Upper lobe of left lung (tissue), 4 donors: ENCODE data around the gene TNFRSF14.

ENCODE experiments used
- CTCF ChIP-seq, 6 experiments: fragments of 450-650 bp in 4 of 6; fragments of 200-600 bp in 2 of 6; sonication (generic) in 2 of 6; IDR thresholded peaks; one replicate each; pipeline ENCODE4 v1.5.1; 2016 to 2019; ENCODE audit warnings: antibody characterized with exemption in 6 of 6
- EP300 ChIP-seq, 4 donors: sonication (generic); formaldehyde crosslinking; IDR thresholded peaks; one replicate each; pipeline ENCODE4 v1.5.1; 2017; ENCODE audit warnings: antibody characterized with exemption in 4 of 4, control low read depth in 2 of 4
- POLR2AphosphoS5 ChIP-seq, 2 donors: sonication (generic); formaldehyde crosslinking; IDR thresholded peaks; one replicate each; pipeline ENCODE4 v1.5.1; 2017; ENCODE audit warnings: antibody characterized with exemption in 2 of 2

GRCh38 chr1:2560299-2561073, 4.3 kb downstream of the TNFRSF14 start:
- TF ChIP-seq CTCF (IDR thresholded peaks at IDR 0.05) (no peak), POLR2AphosphoS5 (IDR thresholded peaks at IDR 0.05) (no peak), EP300 (IDR thresholded peaks at IDR 0.05) (no peak)
